AML-193 (cell line): ENCODE results near the gene CPLX1.
A peak's percentile ranks its signal among the peaks of the same experiment; 100 is the strongest.
"Not testable (repeated sequence)": the region's sequence is repeated elsewhere in the genome, so short reads cannot be mapped to it uniquely, and the experiment has no call there.

Source experiments
- DNase-seq, 2 experiments: peaks; one replicate each; lab custom pipeline; 2025; lab: John Stamatoyannopoulos, UW

CPLX1 gene

DNA sequence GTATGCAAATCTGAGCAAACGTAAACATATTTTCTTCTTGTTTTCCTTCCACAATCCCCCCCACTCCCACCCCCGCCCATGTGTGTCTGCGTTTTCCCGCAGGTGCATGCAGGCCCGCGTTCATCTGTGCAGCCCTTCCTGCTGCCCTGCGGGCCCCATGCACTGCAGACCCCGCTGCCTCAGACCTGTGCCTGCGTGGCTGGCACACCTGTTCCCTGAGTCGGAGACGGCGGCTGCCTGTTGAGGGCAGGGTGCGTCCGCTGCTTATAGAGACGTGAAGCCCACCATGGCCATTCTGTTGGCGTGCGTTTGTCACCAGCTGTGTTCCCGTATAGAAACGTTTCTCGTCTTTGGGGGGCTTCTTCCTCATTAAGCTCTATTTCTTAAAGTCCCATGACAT, 68.8 kb downstream of the CPLX1 start:
- no peak for DNase-seq

- no peak for DNase-seq
Measured at GRCh38 chr4:754221-755120, 71.5 kb downstream of the CPLX1 start.

DNA sequence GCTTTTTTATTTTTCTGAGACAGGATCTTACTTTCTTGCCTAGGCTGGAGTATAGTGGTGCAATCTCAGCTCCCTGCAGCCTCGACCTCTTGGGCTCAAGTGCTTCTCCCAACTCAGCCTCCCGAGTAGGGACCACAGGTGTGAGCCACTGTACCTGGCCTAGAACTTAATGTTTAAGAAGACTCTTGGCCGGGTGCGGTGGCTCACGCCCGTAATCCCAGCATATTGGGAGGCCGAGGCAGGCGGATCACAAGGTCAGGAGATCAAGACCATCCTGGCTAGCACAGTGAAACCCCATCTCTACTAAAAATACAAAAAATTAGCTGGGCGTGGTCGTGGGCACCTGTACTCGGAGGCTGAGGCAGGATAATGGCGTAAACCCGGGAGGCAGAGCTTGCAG, 72.7 kb downstream of the CPLX1 start:
- DNase-seq: not testable (repeated sequence)

GRCh38 chr4:752196-752861, 73.6 kb downstream of the CPLX1 start:
- DNase-seq: no peak

- no peak for DNase-seq
Measured at GRCh38 chr4:751676-752075, 74.3 kb downstream of the CPLX1 start.

DNA sequence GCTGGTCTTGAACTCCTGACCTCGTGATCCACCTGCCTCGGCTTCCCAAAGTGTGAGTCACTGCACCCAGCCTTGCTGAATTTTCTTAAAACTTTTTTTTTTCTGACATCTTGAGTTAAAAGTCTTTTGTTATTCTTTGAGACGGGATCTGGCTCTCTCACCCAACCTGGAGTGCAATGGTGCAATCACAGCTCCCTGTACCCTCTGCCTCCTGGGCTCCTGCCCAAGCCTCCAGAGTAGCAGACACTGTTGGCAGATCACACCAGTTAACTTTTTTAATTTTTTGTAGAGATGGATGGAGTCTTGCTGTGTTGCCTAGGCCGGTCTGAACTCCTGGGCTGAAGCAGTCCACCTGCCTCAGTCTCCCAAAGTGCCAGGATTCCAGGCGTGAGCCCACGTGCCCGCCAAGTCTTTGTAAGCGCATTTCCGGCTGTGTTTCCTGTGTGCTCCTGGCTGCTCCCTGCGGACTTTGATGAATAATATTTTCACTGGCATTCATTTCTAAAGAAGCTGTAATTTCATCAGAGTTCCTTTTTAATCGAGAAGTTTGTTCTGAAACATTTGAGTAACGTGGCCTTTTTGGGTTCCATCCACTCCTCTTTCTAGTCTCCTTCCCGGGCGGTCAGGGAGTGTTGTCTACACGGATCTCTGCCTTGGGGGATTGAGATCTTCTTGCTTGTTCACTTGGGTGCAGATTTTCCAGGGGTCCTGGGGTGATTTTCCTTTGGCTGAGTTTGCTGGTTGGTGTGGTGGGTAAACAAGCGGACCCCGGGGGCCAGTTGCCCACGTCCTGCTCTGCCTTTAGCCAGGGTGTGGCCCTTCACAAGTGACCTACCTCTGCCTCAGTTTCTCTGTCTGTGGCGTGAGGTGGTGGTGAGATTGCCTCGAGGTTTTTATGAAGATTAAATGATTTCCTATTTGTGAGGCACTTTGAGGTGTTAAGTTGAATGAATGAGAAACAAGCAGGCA, 75.9 kb downstream of the CPLX1 start:
- no peak for DNase-seq

DNA sequence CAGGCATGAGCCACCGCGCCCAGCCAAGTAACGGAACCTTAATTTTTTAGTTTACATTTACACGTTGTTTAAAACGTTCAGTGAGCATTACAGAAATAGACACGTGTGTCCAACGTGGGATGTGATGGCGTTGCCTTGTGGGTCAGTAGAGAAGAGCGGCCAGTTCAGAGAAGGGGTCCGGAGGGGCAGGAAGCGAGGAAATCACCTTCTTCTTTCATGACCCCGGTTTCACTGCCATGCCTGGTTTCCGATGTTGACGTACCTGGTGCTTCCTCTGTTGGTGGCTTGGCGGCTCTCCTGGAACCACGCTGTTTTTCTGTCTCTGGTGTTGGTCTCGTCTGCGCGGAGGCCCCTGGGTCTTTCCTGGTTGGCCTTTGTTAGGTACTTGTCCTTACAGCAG, 77.5 kb downstream of the CPLX1 start:
- DNase-seq: no peak

- no peak for DNase-seq
Measured at GRCh38 chr4:747546-748170, 78.3 kb downstream of the CPLX1 start.

DNA sequence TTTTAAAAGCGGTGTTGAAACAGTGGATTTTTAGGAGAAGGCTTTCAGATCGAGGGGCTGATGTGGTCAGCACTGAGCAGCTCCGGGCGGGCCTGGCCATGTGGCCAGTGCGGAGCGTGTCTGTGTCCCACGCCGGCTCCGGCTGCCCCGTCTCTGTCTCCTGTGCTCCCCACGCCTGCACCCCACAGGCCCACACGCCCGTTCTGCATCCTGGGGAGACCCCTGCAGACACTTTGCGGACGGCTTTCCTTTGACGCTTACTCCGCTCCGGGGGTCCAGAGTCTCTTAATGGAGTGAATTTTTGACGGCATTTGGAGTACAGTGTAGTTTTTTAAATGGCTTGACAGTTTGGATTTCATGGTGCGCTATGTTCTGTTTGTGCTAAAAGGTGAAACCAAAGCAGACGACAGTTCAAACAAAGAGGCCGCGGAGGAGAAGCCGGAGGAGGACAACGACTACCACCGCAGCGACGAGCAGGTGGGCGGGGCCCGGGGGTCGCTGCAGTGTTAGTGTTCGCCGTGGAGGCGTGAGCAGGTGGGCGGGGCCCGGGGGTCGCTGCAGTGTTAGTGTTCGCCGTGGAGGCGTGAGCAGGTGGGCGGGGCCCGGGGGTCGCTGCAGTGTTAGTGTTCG, 81.6 kb downstream of the CPLX1 start:
- no peak for DNase-seq

DNA sequence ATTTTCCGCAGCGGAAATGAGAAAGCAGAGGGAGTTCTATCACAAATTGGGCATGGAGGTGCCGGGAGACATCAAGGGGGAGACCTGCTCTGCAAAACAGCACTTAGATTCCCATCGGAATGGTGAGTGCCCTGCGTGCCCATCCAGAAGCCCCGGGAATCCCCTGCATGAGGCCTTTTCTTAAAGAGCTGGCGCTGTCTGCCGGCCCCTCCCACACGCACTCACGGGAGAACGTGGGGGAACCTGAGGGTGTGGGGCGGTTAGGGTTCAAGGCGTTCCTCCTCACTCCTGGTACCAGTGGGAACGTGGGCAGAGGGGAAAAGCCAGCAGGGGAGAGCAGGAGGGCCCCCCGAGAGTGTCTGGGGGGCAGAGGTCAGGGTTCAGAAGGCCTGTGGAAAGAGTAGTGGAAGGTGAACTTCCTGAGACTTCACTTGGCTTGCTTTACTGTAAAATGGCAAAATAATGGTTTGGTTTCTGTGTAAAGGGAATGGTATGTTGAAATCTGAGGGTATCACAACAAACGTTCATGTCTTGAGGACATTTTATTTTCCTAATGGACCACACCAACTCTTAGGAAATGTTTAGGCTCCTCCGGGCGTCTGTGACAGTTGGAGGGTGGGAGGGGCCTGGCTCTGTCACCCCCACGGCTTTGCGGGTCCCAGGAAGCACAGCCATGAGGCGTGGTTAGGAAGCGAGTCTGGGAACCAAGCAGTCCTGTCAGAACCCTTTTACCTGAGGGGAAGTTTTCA, 82.3 kb downstream of the CPLX1 start:
- no peak for DNase-seq

- peak; percentile 29 to 42 for DNase-seq
Measured at GRCh38 chr4:742742-743311, 83.1 kb downstream of the CPLX1 start.

DNA sequence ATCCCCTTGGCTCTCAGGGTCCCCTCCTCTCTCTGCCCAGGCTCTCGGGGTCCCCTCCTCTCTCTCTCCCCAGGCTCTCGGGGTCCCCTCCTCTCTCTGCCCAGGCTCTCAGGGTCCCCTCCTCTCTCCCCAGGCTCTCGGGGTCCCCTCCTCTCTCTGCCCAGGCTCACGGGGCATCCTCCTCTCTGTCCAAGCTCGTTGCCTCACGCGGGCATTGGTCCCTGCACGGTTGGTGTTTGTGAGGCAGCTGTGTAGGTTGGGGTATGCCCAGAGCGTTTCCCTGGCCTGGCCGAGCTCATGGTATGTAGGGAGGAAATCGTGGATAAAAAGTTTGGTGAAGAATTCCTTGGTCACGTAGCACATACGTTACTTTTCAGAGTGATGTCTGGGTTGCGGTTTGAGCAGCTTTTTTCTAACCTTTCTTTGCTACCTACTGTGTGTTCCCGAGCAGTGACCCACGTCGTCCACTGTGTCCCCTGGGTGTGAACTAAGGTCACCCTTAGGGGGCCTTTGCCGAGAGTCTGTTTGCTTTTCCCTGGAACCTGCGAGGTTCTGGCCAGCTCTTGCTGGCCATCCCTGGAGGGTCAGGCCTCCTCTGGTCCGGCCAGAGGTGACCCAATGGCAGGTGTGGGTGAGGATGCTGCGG, 83.7 kb downstream of the CPLX1 start:
- no peak for DNase-seq

- no peak for DNase-seq
Measured at GRCh38 chr4:740656-741282, 85.2 kb downstream of the CPLX1 start.

GRCh38 chr4:740011-740410, 85.9 kb downstream of the CPLX1 start:
- no peak for DNase-seq

- no peak for DNase-seq
Measured at GRCh38 chr4:739569-739968, 86.4 kb downstream of the CPLX1 start.

DNA sequence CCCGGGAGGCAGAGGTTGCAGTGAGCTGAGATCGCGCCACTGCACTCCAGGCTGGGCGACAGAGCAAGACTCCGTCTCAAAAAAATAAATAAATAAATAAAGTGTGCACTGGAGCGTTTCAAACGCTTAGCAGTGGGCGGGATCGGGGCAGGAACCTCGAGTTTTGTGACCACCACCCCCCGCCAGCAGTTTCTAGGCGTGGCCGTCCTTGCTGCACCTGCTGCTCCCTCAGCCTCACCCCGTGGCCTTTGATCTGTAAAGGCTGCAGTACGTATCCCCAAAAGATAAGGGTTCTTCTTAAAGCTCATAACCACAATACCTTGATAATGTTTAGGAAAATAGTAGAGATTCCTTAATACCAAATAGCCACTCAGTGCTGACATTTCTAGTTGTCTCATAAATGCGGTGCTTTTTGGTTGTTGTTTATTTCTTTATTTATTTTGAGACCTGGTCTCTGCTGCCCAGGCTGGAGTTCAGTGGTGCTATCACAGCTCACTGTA, 87.1 kb downstream of the CPLX1 start:
- DNase-seq: no peak

DNA sequence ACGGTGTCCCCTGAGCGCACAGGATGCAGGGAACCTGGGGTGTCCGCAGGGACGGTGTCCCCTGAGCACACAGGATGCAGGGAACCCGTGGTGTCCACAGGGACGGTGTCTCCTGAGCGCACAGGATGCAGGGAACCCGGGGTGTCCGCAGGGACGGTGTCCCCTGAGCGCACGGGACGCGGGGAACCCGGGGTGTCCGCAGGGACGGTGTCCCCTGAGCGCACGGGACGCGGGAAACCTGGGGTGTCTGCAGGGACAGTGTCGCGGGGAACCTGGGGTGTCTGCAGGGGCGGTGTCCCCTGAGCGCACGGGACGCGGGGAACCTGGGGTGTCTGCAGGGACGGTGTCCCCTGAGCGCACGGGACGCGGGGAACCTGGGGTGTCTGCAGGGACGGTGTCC, 89.4 kb downstream of the CPLX1 start:
- DNase-seq: not testable (repeated sequence)

DNA sequence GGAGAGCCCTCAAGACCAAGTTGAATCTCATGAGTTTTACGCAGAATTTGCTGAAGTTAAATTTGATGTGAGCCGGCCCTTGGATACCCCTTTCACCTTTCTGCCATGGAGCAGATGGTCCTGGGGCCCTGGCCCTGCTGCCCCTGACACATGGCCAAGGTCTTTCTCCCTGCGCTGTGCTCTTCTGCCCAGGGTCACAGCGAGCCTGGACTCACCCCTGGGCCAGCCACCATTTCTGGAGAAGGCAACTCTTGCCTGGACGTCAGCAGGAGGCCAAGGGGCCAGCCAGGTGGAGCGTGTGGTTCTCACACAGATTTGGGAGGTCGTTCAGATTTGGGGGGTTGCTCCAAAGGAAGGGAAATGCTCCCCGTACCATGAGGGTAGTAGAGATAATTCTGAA, 90.3 kb downstream of the CPLX1 start:
- DNase-seq: no peak
